HG03135 (cell line): Measurements from ENCODE around the gene LLGL2.
"Not testable (repeated sequence)": the region's sequence is repeated elsewhere in the genome, so short reads cannot be mapped to it uniquely, and the experiment has no call there.

ENCODE experiments used
- ATAC-seq: cut with Tn5 transposase; IDR thresholded peaks from one replicate; pipeline ENCODE4 v1.9.1; 2021; ENCODE audit warnings: mild to moderate bottlenecking, moderate library complexity; ENCODE audit not compliant: unreplicated experiment

Gene LLGL2

DNA sequence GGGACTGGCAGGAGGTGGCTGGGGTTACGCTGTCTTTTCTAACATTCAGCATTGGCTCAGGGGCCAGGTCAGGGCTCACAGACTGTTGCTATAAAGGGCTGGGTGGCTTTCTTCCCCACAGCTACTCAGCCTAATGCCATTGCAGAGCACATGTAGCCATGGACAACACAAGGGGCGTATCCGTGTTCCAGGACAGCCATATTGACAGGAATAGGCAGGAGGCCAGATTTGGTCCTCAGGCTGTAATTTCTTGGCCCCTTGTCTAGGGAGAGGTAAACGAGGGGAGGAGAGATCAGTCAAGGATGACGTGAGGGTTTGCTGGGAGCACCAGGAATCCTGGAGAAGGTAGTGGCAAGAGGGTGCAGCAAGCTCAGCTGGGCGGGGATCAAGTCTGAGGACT, 40.9 kb downstream of the LLGL2 start:
- no peak for ATAC-seq

DNA sequence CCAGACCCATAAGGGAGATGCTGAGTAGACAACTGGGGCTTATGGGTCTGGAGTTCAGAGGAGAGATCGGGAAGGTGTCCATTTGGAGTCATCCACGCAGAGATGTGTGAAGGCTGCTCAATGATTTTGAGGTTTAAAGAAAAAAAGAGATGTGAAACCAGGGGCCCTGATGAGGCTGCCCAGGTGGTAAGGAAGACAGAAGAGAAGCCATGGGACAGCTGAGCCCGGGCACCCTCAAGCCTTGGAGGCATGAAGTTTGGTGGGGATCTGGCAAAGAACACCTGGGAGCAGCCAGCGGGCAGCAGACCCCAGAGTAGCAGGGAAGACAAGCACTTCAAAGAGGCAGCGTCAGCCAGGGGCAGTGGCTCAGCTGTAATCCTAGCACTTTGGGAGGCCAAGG, 41.3 kb downstream of the LLGL2 start:
- ATAC-seq = no peak

DNA sequence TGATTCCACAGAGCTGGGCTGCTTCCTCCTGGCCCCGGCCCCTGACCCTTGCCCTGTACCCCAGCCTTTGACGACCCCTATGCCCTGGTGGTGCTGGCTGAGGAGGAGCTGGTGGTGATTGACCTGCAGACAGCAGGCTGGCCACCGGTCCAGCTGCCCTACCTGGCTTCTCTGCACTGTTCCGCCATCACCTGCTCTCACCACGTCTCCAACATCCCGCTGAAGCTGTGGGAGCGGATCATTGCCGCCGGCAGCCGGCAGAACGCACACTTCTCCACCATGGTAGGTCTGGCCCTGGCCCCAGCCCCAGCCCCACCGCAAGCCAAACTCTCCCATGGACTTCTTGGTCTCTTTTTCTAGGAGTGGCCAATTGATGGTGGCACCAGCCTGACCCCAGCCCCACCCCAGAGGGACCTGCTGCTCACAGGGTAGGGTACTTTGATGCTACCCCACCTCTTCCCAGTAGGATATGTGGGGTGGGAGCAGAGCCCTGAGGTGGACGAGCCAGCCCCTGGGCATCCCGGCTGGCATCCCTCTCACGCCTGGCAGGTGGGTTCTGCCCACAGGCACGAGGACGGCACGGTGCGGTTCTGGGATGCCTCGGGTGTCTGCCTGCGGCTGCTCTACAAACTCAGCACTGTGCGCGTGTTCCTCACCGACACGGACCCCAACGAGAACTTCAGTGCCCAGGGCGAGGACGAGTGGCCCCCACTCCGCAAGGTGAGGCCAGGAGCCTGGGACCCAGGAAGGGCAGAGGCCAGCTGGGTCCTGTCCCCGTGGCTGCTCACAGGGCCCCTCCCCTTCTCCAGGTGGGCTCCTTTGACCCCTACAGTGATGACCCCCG, 43.1 kb downstream of the LLGL2 start:
- no peak for ATAC-seq

DNA sequence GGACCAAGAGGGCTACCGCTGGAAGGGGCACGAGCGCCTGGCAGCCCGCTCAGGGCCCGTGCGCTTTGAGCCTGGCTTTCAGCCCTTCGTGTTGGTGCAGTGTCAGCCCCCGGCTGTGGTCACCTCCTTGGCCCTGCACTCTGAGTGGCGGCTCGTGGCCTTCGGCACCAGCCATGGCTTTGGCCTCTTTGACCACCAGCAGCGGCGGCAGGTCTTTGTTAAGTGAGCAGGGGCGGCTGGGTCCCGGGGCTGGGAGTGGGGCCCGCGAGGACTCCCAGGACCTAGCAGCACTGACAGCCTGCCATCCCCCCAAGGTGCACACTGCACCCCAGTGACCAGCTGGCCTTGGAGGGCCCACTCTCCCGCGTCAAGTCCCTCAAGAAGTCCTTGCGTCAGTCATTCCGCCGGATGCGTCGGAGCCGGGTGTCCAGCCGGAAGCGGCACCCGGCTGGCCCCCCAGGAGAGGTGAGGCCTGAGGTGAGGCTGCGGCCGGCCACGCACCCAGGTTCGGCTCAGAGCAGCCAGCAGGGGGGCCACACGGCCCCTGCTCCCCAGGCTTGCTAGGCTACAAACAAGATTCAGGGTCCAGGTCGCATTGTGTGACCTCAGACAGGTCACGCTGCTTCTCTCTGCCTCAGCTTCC, 44.7 kb downstream of the LLGL2 start:
- ATAC-seq = no peak

DNA sequence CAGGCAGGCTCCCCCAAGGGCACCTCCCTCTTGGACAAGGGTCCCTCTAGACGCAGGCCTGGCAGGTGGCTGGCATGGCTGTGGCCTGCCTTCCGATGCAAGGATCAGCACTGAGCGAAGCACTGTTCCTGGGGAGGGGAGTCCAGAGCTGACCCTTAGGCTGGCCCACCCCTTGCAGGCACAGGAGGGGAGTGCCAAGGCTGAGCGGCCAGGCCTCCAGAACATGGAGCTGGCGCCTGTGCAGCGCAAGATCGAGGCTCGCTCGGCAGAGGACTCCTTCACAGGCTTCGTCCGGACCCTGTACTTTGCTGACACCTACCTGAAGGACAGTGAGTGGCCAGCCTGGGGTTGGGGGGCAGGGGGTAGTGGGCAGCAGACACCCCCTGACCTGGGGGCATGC, 45.3 kb downstream of the LLGL2 start:
- no peak for ATAC-seq

DNA sequence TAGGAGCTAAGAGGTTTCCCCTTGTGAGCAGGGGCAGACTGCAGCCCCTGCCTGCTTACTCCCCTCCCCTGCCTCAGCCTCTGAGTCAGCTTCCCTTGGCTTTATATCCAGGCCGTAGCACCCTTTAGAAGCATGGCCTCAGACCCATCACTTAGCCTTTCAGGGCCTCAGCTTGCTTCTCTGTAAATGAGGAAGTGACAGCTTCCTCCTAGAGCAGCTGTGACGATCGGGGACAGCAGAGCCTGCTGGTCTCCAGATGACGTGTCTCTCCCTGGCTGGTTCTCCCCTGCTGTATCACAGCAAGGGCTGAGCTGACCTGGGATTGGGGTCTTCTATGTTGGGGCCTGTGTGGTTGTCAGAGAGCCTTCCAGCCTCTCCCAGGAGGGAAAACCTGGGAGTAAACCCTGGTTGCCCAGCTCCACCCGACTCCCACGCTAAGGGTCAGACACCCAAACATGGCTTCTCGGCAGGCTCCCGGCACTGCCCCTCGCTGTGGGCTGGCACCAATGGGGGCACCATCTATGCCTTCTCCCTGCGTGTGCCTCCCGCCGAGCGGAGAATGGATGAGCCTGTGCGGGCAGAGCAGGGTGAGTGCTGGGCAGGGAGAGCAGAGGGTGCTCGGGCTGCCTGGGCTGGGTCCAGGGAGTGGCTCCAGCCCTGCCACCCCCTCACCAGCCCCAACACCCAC, 45.8 kb downstream of the LLGL2 start:
- peak; percentile 56 for ATAC-seq

DNA sequence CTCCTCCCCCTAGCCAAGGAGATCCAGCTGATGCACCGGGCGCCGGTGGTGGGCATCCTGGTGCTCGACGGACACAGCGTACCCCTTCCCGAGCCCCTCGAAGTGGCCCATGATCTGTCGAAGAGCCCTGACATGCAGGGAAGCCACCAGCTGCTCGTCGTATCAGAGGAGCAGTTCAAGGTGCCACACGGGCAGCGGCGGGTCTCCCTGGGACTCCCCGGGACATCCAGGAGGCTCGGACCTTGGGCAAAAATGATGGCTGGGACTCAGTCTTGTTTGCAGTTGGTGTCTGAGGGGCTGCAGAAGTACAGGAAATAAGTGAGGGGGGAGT, 46.4 kb downstream of the LLGL2 start:
- ATAC-seq = no peak

DNA sequence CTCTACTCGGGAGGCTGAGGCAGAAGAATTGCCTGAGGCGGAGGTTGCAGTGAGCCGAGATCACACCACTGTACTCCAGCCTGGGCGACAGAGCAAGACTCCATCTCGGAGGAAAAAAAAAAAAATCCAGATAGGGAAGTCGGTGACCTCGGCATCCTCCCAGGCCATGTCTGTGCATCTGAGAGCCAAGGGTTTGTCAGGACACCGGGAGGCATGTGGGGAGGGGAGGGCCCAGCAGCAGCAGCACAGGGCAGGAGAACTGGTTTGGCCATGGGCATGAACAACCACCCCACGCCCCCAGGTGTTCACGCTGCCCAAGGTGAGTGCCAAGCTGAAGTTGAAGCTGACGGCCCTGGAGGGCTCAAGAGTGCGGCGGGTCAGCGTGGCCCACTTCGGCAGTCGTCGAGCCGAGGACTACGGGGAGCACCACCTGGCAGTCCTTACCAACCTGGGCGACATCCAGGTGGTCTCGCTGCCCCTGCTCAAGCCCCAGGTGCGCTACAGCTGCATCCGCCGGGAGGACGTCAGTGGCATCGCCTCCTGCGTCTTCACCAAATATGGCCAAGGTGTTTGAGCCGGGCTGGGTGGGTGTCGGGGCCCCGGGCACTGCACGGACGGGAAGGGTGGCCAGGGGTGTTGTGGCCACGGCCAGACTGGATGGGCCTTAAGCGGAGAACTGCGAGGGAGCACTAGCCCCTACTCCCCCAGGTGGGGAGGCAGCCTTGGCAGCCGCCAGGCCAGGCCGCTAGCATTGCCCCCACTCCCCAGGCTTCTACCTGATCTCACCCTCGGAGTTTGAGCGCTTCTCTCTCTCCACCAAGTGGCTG, 47.4 kb downstream of the LLGL2 start:
- no peak for ATAC-seq

DNA sequence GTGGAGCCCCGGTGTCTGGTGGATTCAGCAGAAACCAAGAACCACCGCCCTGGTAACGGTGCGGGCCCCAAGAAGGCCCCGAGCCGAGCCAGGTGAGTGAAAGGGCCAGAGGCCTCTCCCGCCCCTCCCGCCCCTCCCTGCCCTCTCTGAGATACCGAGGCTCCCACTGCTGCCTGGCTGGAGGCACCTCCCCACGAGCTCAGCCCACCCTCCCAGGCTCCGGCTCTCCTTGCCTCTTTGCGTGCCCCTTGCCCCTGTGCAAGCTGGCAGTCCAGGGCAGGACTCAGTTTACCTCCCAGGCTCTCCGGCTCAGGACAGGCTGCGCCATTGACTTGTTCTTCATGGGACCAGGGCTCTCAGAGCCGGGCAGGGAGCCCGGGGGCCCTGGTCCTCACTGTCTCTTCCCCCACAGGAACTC, 48.1 kb downstream of the LLGL2 start:
- no peak for ATAC-seq

DNA sequence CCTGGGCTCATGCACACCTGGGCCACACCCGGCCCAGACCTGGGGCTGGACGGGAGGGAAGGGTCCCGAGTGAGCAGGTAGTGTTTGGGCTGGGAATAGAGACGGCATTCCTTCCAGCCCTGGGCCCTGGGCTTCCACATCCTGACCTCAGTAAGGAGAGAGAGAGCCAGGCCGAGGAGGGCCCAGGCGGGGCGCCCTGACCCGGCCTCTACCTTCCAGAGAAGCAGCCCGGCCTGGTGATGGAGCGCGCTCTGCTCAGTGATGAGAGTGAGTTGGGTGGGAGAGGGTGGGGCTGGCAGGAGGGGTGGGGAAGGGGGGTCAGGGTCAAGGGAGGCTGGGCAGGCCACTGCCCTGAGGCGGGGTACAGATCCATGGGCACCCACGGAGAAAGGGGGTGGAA, 48.5 kb downstream of the LLGL2 start:
- no peak for ATAC-seq

DNA sequence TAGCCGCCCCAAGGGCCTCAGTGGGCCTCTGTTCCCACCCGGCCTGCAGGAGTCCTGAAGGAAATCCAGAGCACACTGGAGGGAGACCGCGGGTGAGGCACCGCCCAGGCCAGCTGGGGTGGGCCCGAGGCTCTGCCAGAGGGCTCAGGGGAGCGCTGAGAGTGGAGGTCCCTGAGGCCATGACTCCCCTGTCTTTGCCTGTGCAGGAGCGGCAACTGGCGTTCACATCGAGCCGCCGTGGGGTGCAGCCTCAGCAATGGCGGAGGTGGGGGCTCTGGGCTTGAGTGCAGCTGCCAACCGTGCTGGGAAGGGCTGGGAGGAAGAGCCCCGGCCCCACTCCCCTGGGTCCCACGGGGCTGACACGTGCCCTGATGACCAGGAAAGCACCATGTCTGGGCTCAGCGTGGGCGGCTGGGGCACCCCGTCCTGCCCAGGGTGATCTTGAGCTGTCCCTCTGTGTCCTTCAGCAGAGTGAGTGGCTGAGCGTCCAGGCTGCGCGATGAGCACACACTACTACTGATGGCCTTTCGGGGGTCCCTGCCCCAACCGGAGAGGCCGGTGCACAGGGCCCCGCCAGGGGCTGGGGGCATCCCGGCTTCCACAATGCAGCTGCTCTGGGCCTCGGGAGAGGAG, 49.0 kb downstream of the LLGL2 start:
- ATAC-seq = no peak

DNA sequence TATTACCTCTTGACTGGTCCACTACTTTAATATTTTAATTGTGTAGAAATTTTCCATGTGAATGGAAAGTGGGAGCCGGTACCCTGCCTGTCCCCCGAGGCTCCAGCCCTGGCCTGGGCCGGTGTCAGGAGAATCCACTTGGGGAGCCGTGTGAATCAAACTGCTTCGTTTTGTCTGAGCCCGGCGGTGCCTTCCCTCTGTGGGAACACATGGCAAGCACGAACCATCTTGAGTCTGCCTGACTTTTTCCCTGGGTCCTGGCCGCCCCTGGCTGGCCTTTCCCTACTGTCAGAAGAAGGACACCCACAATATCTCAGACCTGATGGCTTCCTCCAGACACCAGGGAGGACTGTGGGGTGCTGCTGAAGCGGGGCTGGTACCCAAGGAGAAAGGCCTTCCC, 49.7 kb downstream of the LLGL2 start:
- ATAC-seq = no peak

DNA sequence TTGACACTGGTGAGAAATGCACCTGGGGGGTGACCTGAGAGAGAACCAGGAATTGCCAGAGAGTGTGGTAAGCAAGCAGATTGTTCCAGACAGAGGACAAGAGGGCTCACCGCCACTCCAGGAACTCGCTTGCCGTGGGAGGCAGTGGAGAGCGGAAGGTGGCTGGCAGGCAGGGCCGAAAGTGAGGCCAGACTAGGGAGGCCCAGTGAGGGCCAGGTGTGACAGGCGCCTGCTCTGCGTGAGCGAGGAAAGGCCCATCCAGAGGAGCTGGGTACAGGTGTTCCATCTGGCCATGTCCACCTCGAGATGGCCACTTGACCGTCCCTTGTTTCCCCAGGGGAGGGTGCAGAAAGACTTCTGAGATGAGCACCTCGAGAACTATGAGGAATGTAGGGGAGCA, 50.2 kb downstream of the LLGL2 start:
- no peak for ATAC-seq

DNA sequence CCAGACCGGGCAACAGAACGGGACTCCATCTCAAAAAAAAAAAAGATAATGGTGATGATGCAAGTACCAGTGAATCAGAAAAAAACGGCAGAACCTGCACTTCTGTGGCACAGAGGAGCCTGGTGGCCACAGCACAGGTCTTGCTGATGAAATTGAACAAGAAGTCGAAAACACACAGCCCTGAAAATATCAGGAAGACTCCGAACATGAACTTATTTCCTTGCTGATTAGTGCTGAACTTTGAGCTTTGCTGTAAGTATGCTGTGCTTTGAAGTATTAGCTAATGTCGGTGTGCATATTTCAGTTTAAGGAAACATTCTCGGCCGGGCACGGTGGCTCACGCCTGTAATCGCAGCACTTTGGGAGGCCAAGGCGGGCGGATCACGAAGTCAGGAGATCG, 51.2 kb downstream of the LLGL2 start:
- ATAC-seq = no peak

DNA sequence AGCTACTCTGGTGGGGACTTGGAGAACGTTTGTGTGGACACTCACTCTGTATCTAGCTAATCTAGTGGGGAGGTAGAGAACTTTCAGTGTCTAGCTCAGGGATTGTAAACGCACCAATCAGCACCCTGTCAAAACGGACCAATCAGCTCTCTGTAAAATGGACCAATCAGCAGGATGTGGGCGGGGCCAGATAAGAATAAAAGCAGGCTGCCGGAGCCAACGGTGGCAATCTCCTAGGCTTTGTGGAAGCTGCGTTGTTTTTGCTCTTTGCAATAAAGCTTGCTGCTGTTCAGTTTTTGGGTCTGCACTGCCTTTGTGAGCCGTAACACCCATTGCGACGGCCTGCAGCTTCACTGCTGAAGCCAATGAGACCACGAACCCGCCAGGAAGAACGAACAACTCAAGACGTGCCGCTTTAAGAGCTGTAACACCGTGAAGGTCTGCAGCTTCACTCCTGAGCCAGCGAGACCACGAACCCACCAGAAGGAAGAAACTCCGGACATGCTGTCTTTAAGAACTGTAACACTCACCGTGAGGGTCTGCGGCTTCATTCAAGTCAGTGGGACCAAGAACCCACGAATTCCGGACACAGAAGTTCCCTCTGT, 55.7 kb downstream of the LLGL2 start:
- not testable (repeated sequence) for ATAC-seq

DNA sequence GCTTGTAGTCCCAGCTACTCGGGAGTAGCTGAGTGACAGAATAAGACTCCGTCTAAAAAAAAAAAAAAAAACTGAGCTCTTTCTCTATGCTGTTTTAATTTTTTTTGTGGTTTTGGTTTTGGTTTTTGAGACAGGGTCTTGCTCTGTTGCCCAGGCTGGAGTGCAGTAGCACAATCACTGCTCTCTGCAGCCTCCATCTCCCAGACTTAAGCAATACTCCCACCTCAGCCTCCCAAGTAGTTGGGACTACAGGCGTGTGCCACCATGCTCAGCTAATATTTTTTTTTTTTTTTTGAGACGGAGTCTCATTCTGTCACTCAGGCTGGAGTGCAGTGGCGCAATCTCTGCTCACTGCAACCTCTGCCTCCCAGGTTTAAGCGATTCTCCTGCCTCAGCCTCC, 57.7 kb downstream of the LLGL2 start:
- ATAC-seq = not testable (repeated sequence)

DNA sequence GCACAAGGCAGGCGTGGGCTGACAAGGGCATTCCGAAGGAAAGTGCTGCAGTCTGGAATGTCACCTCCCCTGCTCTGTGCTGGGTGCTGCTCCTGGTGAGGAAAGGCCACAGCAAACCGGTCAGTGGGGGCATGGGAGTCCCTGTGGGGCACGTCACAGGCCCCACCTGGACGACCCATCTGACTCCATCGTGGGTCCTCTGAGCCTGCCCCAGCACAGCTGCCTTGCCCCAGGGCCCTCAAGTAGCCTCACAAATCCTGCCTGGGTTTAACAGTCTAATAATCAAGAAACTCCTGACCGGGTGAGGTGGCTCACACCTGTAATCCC, 59.3 kb downstream of the LLGL2 start:
- ATAC-seq = no peak

DNA sequence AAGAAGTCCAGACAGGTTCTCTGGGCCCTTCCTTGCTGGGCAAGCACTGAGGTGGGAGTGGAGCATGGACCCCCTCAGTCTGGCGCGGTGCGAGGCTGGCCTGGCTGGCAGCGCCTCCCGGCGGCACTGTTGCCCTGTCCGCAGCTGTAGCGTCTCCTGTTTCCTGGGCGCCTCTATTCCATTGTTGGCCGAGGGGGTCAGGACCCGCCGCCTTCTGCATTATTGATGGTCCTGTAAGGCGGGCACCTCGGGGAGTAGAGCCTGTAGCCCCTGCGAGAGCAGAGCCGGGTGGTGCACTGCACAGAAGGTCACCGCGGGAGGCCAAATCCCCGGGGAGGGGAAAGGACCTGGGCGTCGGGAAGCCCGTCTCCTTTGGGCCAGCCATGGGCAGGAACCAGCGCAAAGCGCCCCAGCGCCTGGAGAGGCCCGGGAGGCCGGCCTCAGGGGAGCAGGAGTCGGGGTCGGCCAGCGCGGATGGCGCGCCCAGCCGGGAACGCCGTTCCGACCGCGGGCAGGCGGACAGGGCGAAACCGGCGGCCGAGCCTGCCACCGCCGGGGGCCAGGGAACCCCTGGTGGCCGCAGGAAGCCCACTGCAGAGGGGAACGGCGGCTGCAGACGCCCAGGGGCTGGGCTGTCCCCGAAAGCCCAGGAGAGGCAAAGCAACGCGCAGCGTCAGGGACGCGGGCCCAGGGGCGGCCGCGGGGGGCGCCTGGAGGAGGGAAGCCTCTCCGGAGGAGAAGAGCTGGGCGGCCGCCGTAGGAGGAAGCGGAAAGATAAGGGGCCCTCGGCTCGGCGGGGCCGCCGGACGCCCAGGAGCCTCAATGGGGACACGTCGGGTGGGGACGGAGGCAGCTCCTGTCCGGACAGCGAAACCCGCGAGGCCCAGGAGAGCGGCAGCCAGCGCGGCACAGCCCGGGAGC, 62.4 kb downstream of the LLGL2 start, which contains the start of gene MYO15B:
Gene MYO15B, plus strand, starts transcription at position 126 of the 921 bp plus-strand sequence. Its CDS starts 258 bp downstream, at position 384.
- ATAC-seq = no peak

DNA sequence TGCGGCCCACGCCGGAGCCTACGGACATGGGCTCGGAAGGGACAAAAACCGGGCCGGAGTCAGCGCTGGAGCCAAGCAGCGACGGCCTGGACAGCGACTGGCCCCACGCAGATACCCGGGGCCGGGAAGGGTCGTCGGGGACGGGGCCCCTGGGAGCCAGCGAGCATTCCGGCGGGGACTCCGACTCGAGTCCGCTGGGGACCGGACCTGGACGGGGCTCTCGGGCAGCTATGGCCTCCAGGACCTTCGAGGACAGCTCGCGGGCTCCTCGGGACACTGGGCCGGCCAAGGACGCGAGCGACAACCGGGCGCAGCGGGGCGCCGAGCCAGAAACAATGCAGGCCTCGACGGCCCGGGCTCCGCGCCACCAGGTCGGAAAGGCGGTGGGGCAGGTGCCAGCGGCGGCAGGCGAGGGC, 63.1 kb downstream of the LLGL2 start:
- ATAC-seq = no peak
